Activated CD4-positive, alpha-beta T cell treated with anti-CD3 and anti-CD28 coated beads for 1 hour (primary cell): ENCODE data around the gene KLRD1.
"Not testable (repeated sequence)": the region's sequence is repeated elsewhere in the genome, so short reads cannot be mapped to it uniquely, and the experiment has no call there.

Experiments
- DNase-seq: peaks from one replicate; pipeline ENCODE4 v3.0.0-alpha.2; 2020

KLRD1 gene

GRCh38 chr12:10307630-10308029 is at the start of gene KLRD1:
Gene KLRD1 (plus strand): TSS chr12:10307870. CDS start chr12:10308078, 208 bp downstream.
- no peak for DNase-seq

GRCh38 chr12:10260927-10261326 is 46.7 kb upstream of the KLRD1 start:
- no peak for DNase-seq

- DNase-seq, result no peak
These were observed 39.6 kb upstream of the KLRD1 start for GRCh38 chr12:10268037-10268436.

GRCh38 chr12:10272467-10272866 is 35.2 kb upstream of the KLRD1 start:
- no peak for DNase-seq

GRCh38 chr12:10276774-10277173 is 30.9 kb upstream of the KLRD1 start:
- DNase-seq, result no peak

GRCh38 chr12:10278104-10278503 is 29.6 kb upstream of the KLRD1 start:
- DNase-seq, result no peak

- no peak for DNase-seq
These were observed 27.7 kb upstream of the KLRD1 start for GRCh38 chr12:10279937-10280336.

- no peak for DNase-seq
These were observed 24.6 kb upstream of the KLRD1 start for GRCh38 chr12:10283027-10283426.

GRCh38 chr12:10285919-10286318 is 21.8 kb upstream of the KLRD1 start:
- no peak for DNase-seq

GRCh38 chr12:10289005-10289754 is 18.5 kb upstream of the KLRD1 start:
- DNase-seq, result no peak

- DNase-seq, result no peak
These were observed 16.6 kb upstream of the KLRD1 start for GRCh38 chr12:10291030-10291429.

- DNase-seq, result no peak
These were observed 14.5 kb upstream of the KLRD1 start for GRCh38 chr12:10293151-10293550.

GRCh38 chr12:10293570-10294227 is 14.0 kb upstream of the KLRD1 start:
- no peak for DNase-seq

- DNase-seq, result no peak
These were observed 6.6 kb upstream of the KLRD1 start for GRCh38 chr12:10301103-10301502.

GRCh38 chr12:10304161-10304574 is 3.5 kb upstream of the KLRD1 start:
- DNase-seq, result no peak

GRCh38 chr12:10305411-10305810 is 2.3 kb upstream of the KLRD1 start:
- DNase-seq, result no peak

- DNase-seq, result no peak
These were observed 3.5 kb downstream of the KLRD1 start for GRCh38 chr12:10310926-10311720.

- no peak for DNase-seq
These were observed 11.7 kb downstream of the KLRD1 start for GRCh38 chr12:10319388-10319787.

GRCh38 chr12:10320643-10321042 is 13.0 kb downstream of the KLRD1 start:
- no peak for DNase-seq

- DNase-seq, result not testable (repeated sequence)
These were observed 21.0 kb downstream of the KLRD1 start for GRCh38 chr12:10328691-10329090.

- no peak for DNase-seq
These were observed 24.1 kb downstream of the KLRD1 start for GRCh38 chr12:10331642-10332239.

GRCh38 chr12:10336196-10336595 is 28.5 kb downstream of the KLRD1 start:
- not testable (repeated sequence) for DNase-seq

- not testable (repeated sequence) for DNase-seq
These were observed 30.8 kb downstream of the KLRD1 start for GRCh38 chr12:10338470-10338869.
